Stimulated activated effector memory CD8-positive, alpha-beta T cell treated with anti-CD3 and anti-CD28 coated beads, Interleukin-12 subunit alpha, Interleukin-12 subunit beta, amount 100 ng/mL, for 72 hours (primary cell): ENCODE measurements around the gene MYO9A.

ENCODE experiments used
- ATAC-seq: fragments of 150-1000 bp; cut with Tn5 transposase; 2 replicates; pipeline ENCODE4 v1.10.0; 2021
- DNase-seq, 2 donors: peaks; one replicate each; pipeline ENCODE4 v3.0.0; 2021 to 2022; ENCODE audit warnings: low spot score in 2 of 2
- H3K27ac Mint-ChIP-seq: one replicate; pipeline ENCODE4 v1.8.0; 2022; ENCODE audit warnings: mild to moderate bottlenecking, mixed read lengths
- H3K36me3 Mint-ChIP-seq: one replicate; pipeline ENCODE4 v1.8.0; 2022; ENCODE audit warnings: mild to moderate bottlenecking, mixed read lengths
- H3K4me1 Mint-ChIP-seq: one replicate; pipeline ENCODE4 v1.8.0; 2022; ENCODE audit warnings: mixed read lengths
- H3K4me3 Mint-ChIP-seq: one replicate; pipeline ENCODE4 v1.8.0; 2022; ENCODE audit warnings: mild to moderate bottlenecking, mixed read lengths
- H3K9me3 Mint-ChIP-seq: one replicate; pipeline ENCODE4 v1.8.0; 2022; ENCODE audit warnings: mixed read lengths

MYO9A gene

DNA sequence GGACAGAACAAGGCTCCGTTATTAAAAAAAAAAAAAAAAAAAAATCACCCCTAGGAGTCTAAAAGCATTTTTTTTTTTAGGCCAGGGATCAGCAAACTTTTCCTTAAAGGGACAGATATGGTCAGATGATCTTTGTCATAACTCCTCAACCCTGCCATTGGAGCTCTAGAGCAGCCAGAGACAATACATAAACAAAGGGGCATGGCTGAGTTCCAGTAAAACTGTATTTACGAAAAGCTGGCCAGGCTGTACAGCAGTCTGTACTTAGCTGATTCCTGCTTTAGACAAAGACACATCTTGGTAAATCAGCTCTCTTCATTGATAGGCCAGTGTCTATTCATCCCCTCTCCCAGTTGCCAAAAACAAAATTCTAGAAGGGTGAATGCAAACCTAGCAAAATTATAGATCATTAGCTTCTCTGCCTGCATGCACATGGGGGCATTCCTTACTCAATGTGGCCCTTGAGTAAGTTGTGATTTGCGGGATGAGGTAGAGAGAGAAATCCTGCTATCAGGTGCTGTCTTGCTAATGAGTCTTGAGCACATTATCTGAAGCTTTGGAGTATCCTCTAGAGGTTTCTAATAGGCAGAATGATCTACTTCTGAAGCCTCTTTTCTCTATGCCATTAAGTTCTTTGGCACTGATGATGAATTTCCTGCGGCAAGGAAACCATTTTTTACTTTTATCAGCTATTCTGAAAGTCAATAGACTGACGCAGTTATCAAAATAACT lies 35.5 kb upstream of the MYO9A start:
- DNase-seq = no peak
- H3K4me1 Mint-ChIP-seq = peaks cover 11% of the 10 kb centered on the region
- ATAC-seq = no peak
- no peaks in the 10 kb centered on the region for H3K36me3 Mint-ChIP-seq
- no peaks in the 10 kb centered on the region for H3K9me3 Mint-ChIP-seq
- no peak overlapping the region for H3K4me3 Mint-ChIP-seq
- H3K27ac Mint-ChIP-seq = no peak overlapping the region

DNA sequence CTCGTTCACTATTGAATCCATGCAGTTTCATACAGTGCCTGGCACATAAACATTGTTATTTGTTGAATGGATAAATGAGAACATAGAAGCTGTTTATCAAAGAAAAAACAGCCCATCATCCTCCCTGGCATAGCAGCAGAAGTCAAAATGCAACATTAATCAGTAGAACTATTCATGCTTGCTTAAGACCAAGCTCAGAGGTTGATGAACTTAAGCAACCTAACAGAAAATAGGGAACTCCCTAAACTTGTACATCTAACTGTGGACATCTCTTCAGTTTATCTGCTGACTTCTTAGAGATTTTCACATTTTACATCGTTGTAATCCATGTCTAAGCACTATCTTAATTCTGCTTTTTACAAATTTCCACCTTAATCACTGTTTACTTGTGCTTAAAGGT lies 29.5 kb upstream of the MYO9A start:
- Mint-ChIP-seq H3K4me1 (no peaks in the 10 kb centered on the region), H3K4me3 (no peak overlapping the region), H3K36me3 (no peaks in the 10 kb centered on the region), H3K9me3 (no peaks in the 10 kb centered on the region), H3K27ac (no peak overlapping the region)
- ATAC-seq (no peak), DNase-seq (no peak)

DNA sequence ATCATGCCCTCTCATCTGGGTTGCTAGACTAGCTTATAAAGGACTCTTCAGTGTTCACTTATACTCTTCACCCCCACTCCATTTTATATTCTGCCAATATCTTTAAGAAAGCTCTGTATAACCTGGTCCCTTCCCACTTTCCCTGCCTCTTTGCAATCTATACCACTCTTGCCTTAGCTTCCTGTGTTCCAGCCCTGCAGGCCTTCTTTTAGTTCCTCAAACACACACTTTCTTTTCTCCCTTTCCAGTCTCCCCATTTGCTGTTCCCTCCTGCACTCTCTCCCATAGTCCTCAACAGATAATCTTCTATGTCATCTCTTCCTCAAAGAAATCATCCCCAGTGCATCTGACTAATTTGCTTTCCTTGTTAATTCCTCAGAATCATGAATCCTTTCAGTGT lies 29.0 kb upstream of the MYO9A start:
- no peak for DNase-seq
- no peak for ATAC-seq
- no peaks in the 10 kb centered on the region for H3K4me1 Mint-ChIP-seq
- H3K27ac Mint-ChIP-seq = no peak overlapping the region
- H3K9me3 Mint-ChIP-seq = no peaks in the 10 kb centered on the region
- H3K4me3 Mint-ChIP-seq = no peak overlapping the region
- H3K36me3 Mint-ChIP-seq = no peaks in the 10 kb centered on the region

DNA sequence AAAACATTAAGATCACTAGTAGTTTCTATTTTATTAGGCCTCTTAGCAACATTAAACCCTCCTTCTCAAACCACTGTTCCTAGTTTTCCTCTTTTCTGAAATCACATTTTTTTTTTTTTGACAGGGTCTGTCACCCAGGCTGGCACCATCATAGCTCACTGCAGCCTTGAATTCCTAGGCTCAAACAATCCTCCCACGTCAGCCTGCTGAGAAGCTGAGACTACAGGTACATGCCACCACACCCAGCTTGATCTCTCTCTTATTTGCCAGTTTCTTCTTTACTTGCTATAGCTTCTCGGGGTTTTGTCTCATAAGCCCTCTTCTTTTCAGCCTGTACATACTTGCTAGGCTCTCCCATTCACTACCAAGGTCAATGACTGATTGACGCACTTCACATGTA lies 28.3 kb upstream of the MYO9A start:
- no peak overlapping the region for H3K4me3 Mint-ChIP-seq
- H3K9me3 Mint-ChIP-seq = no peaks in the 10 kb centered on the region
- H3K36me3 Mint-ChIP-seq = no peaks in the 10 kb centered on the region
- H3K4me1 Mint-ChIP-seq = peaks cover 6% of the 10 kb centered on the region
- no peak for DNase-seq
- ATAC-seq = no peak
- no peak overlapping the region for H3K27ac Mint-ChIP-seq

DNA sequence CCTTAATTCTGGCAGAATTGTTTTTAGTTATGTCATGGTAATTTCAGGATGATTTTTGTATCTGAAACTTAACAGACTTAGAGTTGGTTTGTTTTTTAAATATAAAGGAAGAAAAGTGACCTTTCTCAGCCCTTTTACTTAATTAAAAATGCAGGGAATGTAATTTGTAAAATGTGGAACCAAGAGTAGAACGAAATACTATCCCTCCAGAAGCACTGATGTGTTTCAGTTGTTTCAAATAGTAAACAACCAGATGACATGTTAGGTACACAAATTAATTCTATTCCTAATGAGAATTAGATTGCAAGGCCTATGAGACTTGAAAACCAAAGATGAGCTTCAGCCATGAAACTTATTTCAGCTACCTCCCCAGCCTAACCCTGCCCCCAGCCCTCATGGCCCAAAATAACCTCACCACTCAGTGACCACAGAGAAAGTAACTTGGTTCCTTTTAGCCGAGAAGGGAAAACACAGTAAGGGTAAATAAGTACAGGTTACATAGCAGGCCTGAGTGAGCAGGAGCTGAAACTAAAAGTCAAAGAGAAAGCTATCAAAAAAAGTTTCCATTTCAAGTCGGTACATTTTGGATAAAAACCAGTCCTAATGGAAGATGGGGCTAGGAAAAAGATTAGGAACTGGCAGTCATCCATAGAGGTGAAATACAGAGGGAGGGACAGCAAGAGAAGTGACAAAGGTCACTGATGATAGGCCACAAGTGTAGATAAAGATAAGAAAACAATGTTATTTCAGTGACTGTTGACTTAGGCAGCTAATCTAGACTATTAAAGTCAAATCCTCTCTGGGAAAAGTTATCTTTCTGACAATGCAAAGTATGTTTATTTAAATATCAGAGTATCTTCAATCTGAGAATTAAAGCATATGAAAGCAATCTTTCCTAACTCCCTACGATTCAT lies 23.5 kb upstream of the MYO9A start:
- Mint-ChIP-seq H3K4me1 (peaks cover 7% of the 10 kb centered on the region), H3K4me3 (no peak overlapping the region), H3K9me3 (no peaks in the 10 kb centered on the region), H3K27ac (no peak overlapping the region), H3K36me3 (no peaks in the 10 kb centered on the region)
- DNase-seq (no peak), ATAC-seq (peak; percentile 63)

DNA sequence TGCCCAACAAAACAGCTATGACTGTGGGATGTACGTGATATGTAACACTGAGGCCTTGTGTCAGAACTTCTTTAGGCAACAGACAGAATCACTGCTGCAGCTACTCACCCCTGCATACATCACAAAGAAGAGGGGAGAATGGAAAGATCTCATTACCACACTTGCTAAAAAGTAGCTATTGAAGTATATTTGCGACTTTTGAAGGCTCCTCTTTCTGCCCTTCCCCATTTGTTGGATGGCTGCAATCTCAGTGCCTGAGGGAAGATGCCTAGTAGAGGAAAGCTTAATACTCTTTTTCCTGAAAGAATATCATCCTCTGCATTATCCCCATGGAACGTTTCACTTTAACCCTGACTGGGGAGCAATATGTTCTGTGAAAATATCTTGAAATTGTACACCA lies 22.1 kb upstream of the MYO9A start:
- DNase-seq (no peak), ATAC-seq (no peak)
- no peaks in the 10 kb centered on the region for H3K9me3 Mint-ChIP-seq
- H3K4me1 Mint-ChIP-seq = peaks cover 7% of the 10 kb centered on the region
- H3K4me3 Mint-ChIP-seq = no peak overlapping the region
- H3K27ac Mint-ChIP-seq = no peak overlapping the region
- no peaks in the 10 kb centered on the region for H3K36me3 Mint-ChIP-seq

DNA sequence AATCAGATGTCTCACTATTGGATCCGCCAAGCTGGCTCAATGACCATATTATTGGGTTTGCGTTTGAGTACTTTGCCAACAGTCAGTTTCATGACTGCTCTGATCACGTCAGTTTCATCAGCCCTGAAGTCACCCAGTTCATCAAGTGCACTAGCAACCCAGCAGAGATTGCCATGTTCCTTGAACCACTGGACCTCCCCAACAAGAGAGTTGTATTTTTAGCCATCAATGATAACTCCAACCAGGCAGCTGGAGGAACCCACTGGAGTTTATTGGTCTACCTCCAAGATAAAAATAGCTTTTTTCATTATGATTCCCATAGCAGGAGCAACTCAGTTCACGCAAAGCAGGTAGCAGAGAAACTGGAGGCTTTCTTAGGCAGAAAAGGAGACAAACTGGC lies 21.7 kb upstream of the MYO9A start:
- H3K36me3 Mint-ChIP-seq = no peaks in the 10 kb centered on the region
- no peak overlapping the region for H3K27ac Mint-ChIP-seq
- no peaks in the 10 kb centered on the region for H3K9me3 Mint-ChIP-seq
- ATAC-seq = no peak
- DNase-seq = no peak
- H3K4me3 Mint-ChIP-seq = no peak overlapping the region
- peaks cover 7% of the 10 kb centered on the region for H3K4me1 Mint-ChIP-seq

DNA sequence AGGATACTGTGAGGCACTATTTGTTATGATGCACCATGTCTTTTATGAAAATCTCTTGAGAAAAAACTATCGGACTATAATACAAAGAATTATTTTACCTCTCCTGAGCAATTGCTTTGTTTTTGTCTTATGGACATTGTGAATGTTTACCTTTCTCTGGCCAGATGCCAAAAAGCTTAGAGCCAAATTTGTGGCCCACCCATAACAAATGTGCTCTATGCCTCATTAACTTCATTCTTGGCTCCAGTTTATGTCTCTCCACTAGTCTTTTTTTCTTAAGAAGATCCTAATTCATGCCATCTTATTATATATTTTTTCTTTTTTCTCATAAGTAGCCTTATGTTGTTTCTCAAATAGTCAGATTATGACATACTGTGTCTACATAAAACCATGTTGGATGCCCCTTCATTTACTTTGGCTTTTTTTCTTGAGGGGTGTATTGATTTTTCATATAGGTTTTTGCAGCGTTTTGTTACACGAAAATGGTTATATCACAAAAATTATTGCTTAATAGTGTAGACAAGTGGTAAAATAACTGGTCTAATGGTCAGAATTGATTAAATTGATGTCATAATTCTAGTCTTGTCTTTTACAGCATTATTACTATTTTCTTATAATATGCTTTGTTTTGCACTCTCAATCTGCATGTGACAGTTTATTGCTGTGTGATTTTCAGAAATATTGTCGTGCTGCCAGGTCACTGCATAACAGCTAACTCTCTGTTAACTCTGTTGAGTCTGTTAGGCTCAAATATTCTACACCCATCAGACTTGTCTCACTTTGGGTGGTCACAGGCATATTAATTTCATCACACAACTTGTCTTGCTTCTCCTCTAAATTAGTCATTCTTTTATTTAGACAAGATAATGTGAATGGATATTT lies 18.5 kb upstream of the MYO9A start:
- no peak for ATAC-seq
- no peak for DNase-seq

DNA sequence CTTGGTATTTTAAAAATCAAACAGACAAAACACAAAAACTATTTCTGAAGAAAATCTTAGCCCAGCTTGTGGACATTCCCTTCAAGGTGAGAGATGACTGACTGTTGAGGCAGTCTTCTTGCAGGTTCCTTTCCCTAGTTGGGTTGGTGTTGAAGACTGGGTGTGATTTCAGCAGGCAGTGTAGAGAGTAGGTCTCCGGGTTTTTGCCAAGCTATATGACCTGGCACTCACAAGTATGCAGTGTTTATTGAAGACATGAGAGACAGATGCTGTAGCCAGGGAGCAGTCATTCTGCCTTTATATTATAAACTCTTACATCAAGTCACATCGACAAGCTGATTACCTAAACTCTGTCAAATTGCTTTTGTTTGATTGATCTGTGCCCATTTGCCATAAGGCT lies 17.8 kb upstream of the MYO9A start:
- H3K9me3 Mint-ChIP-seq = no peaks in the 10 kb centered on the region
- no peak for ATAC-seq
- H3K4me3 Mint-ChIP-seq = no peak overlapping the region
- no peaks in the 10 kb centered on the region for H3K4me1 Mint-ChIP-seq
- no peak for DNase-seq
- no peaks in the 10 kb centered on the region for H3K36me3 Mint-ChIP-seq
- no peak overlapping the region for H3K27ac Mint-ChIP-seq

More for the DNA sequence above, 18.5 kb upstream of the MYO9A start:
- Mint-ChIP-seq H3K36me3 (no peaks in the 10 kb centered on the region), H3K4me3 (no peak overlapping the region), H3K4me1 (peaks cover 3% of the 10 kb centered on the region), H3K27ac (no peak overlapping the region), H3K9me3 (no peaks in the 10 kb centered on the region)

DNA sequence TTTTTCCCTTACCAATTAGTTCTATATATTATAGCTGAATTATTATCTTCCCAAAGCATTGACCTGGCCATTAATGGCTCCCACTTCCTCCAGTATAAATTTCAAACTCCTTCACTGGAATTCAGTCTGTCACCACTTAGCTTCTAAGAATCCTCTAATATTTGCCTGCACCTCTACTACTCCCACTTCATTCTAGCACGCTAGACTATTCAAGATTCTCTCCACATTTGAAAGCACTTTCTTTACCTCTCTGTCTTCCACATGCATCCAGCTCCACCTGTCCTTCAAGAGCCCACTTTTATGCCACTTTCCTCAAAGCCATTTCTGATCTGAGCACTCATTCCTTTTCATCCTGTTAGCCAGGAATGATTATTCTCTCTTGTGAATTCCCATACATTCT lies 15.3 kb upstream of the MYO9A start:
- Mint-ChIP-seq H3K4me3 (no peak overlapping the region), H3K9me3 (no peaks in the 10 kb centered on the region), H3K27ac (no peak overlapping the region), H3K4me1 (no peaks in the 10 kb centered on the region), H3K36me3 (no peaks in the 10 kb centered on the region)
- ATAC-seq (no peak), DNase-seq (no peak)

DNA sequence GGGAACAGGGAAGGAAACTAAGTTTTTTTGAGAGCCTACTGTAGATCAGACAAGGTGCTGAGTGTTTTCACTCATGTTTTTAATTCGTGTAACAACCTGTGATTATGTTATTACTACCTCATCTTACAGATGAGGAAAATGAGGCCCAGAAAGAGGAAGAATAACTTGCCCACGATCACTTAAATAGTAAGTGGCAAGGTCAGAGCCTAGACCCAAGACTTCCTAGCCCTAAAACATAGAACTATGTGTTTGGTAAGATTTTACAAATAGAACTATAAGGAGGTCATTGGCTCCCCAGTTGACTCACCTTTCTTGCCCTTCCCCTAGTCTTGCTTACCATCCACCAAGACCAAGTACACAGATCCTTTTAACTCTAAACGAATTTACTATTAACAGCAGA lies 14.0 kb upstream of the MYO9A start:
- Mint-ChIP-seq H3K36me3 (no peaks in the 10 kb centered on the region), H3K4me1 (no peaks in the 10 kb centered on the region), H3K9me3 (no peaks in the 10 kb centered on the region), H3K27ac (no peak overlapping the region), H3K4me3 (no peak overlapping the region)
- DNase-seq = no peak
- no peak for ATAC-seq

DNA sequence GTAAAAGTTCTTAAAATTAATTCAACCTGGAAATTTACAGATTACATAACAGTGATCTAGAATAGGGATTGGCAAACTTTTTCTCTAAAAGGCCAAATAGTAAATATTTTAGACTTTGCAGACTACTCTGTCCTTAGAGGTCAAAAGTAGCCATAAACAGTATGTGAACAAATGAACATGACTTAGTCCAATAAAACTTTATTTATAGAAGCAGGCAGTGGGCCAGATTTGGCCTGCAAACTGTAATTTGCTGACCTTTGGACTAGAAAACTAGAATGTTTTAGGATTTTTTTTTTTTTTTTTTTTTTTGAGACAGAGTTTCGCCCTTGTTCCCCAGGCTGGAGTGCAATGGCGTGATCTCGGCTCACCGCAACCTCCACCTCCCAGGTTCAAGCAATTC lies 12.3 kb upstream of the MYO9A start:
- H3K9me3 Mint-ChIP-seq = no peaks in the 10 kb centered on the region
- H3K27ac Mint-ChIP-seq = no peak overlapping the region
- H3K4me1 Mint-ChIP-seq = no peaks in the 10 kb centered on the region
- no peak overlapping the region for H3K4me3 Mint-ChIP-seq
- no peaks in the 10 kb centered on the region for H3K36me3 Mint-ChIP-seq
- DNase-seq = no peak
- no peak for ATAC-seq

DNA sequence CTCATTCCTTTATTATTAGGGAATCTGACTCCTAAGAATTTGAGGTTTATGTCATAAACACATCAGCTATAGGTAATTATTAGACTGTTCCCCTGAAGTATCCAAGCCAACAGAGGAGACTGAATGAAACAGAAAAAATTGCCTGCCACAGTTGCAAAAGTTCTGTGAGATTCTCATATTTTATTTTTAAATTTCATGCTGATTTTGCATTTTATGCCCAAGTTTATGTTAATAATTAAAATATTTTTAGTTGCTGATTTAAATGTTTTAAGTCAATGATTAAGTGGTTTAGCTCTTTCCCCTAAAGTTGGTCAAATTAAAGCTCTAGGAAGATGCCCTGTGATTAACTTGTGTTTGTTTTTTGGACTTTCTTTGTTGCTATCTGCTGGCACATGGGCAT lies 10.4 kb upstream of the MYO9A start:
- H3K36me3 Mint-ChIP-seq = no peaks in the 10 kb centered on the region
- H3K4me1 Mint-ChIP-seq = no peaks in the 10 kb centered on the region
- no peaks in the 10 kb centered on the region for H3K9me3 Mint-ChIP-seq
- H3K27ac Mint-ChIP-seq = no peak overlapping the region
- H3K4me3 Mint-ChIP-seq = no peak overlapping the region
- ATAC-seq = no peak
- no peak for DNase-seq

DNA sequence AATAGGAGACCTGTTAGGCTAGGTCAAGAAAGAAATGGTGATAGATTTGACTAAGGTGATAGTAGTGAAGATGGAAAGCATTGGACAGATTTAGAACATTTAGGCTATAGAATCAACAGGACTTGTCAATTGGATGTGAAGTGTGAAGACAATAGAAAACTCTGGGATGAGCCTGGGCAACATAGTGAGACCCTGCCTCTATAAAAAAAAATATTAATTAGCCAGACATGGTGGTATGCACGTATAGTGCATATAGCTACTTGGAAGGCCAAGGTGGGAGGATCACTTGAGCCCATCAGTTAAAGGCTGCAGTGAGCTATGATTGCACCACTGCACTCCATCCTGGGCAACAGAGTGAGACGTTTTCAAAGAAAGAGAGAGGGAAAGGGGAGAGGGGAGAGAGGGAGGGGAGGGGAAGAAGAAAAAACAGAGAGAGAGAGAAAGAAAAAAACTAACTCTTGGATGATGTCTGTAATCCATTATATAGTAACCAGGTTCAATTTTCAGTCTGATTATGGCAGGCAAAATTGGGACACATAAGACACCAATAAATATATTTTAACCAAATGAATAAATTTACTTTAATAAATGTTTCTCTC lies 9.9 kb upstream of the MYO9A start:
- DNase-seq (no peak), ATAC-seq (no peak)
- Mint-ChIP-seq H3K4me3 (no peak overlapping the region), H3K36me3 (no peaks in the 10 kb centered on the region), H3K9me3 (no peaks in the 10 kb centered on the region), H3K4me1 (no peaks in the 10 kb centered on the region), H3K27ac (no peak overlapping the region)

DNA sequence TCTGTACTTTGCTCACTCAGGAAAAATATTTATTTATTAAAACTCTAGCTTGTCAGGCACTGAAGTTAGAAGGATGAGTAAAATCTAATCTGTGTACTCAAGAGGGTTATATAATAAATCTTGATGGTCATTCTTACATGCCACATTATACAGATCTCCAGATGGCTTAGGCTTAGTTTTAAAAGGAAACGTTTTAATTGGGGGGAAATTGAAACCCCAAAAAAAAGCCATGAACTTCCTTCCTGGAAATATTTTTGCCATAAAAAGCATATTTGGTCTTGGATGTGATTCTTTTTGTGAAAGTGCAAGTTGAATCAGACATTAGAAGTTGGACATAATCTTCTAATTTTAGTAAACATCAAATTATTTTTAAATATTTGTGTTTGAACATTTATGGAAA lies 6.3 kb upstream of the MYO9A start:
- Mint-ChIP-seq H3K4me3 (no peak overlapping the region), H3K27ac (no peak overlapping the region), H3K4me1 (peaks cover under 1% of the 10 kb centered on the region), H3K9me3 (no peaks in the 10 kb centered on the region), H3K36me3 (no peaks in the 10 kb centered on the region)
- DNase-seq (no peak), ATAC-seq (no peak)
